Fibroblast of pulmonary artery (primary cell): ENCODE results near the gene OSBPL6.
A peak's percentile ranks its signal among the peaks of the same experiment; 100 is the strongest.
"Not testable (repeated sequence)": the region's sequence is repeated elsewhere in the genome, so short reads cannot be mapped to it uniquely, and the experiment has no call there.

Experiments used
- DNase-seq: peaks from one replicate; pipeline ENCODE4 v3.0.0-alpha.2; 2010; ENCODE audit warnings: low read depth
- H3K4me3 ChIP-seq: replicated peaks from 2 replicates; pipeline ENCODE4 v1.5.1; 2011; ENCODE audit warnings: low read depth, mild to moderate bottlenecking, control low read depth, low read length, moderate library complexity
- TF ChIP-seq, protein P1 (sequence below): IDR thresholded peaks from 2 replicates; pipeline ENCODE4 v1.5.1; 2011; ENCODE audit warnings: mild to moderate bottlenecking, control low read depth, low read length, inconsistent platforms; ENCODE audit errors: missing control alignments

Gene OSBPL6

GRCh38 chr2:178412047-178412446 is 217.7 kb downstream of the OSBPL6 start:
- H3K4me3 ChIP-seq = no peak overlapping the region
- no peak for DNase-seq
- TF ChIP-seq, protein P1, sequence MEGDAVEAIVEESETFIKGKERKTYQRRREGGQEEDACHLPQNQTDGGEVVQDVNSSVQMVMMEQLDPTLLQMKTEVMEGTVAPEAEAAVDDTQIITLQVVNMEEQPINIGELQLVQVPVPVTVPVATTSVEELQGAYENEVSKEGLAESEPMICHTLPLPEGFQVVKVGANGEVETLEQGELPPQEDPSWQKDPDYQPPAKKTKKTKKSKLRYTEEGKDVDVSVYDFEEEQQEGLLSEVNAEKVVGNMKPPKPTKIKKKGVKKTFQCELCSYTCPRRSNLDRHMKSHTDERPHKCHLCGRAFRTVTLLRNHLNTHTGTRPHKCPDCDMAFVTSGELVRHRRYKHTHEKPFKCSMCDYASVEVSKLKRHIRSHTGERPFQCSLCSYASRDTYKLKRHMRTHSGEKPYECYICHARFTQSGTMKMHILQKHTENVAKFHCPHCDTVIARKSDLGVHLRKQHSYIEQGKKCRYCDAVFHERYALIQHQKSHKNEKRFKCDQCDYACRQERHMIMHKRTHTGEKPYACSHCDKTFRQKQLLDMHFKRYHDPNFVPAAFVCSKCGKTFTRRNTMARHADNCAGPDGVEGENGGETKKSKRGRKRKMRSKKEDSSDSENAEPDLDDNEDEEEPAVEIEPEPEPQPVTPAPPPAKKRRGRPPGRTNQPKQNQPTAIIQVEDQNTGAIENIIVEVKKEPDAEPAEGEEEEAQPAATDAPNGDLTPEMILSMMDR = no peak

- H3K4me3 ChIP-seq, DNase-seq: not testable (repeated sequence)
Observed at GRCh38 chr2:178412453-178412852, 218.1 kb downstream of the OSBPL6 start.

DNA sequence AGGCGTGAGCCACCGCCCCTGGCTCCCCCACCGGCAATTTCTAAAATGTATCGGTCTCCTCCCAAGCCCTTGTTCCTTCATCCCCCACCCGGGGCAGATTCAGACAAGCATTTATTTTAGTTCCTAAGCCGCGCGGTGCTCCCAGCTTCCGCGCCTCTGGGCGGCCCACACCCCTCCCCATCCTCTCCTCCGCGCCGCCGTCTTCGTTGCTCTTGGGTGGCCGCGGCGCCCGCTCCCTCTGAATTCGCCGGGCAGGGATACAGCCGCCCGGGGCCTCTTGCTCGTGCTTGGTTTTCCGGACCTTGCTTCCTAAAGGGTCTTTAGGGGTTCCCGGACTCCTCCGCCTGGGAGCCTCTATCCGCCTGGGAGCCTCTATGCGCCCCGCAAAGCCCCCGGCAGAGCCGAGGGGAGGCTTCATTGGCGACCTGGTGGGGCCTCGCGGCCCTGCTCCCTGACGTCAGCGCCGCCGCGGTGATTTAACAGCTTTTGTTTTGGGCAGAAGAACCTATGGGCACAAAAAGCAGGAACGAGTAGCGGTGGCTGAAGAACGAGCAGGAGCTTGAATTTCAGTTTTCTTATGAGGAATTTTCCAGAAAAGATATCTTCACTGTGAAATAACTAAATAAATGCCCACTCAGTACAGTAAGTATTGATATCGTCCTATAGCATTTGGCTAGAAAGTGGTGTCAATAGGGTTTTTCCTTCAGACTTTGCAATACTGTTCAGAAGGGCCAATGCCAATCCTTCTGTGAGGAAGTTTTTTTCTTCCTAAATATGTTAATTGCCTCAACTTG is 219.4 kb downstream of the OSBPL6 start:
- TF ChIP-seq, protein P1 = no peak
- DNase-seq = peak; percentile 78
- peak overlapping the region; percentile 66 for H3K4me3 ChIP-seq

- peak; percentile 96 for DNase-seq
- H3K4me3 ChIP-seq = peak overlapping the region; percentile 66
- TF ChIP-seq, protein P1 = peak; percentile 96
Observed at GRCh38 chr2:178414266-178415247, 220.2 kb downstream of the OSBPL6 start.

DNA sequence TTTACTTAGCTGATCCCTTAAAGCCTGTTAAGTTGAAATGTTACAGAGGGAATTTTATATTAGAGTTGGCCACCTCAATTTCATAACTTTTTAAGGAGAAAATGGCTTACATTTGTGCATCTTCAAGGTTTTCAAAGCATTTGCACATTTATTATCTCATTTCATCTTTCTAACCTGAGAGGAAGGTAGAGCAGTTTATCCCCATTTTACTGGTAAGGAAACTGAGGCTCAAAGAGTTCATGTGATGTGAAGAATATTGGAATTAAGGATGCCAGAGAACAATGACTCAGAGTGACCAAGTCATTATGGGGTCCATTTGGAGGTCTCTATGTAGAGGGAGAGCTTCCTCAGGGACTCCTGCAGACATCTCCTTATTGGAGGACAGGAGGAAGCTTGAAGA is 221.7 kb downstream of the OSBPL6 start:
- no peak overlapping the region for H3K4me3 ChIP-seq
- TF ChIP-seq, protein P1 = no peak
- no peak for DNase-seq

DNA sequence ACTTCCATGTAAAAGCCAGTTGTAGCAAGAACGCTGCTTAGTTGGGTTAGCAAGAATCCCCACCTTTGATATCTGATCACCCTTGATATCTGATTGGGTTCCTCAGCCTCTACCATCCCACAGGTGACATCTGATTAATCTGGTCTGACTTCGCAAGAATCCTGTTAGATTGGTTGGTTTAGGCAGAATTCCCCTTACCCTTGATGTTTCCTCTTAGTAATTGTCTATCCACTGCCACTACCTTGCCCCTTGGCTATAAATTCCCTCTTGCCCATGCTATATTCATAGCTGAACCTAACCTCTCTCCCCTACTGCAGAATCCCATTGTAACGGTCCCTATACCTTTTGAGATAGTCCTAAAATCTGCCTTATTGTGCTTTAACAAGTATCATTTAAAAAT is 223.6 kb downstream of the OSBPL6 start:
- no peak overlapping the region for H3K4me3 ChIP-seq
- TF ChIP-seq, protein P1 = no peak
- DNase-seq = no peak

DNA sequence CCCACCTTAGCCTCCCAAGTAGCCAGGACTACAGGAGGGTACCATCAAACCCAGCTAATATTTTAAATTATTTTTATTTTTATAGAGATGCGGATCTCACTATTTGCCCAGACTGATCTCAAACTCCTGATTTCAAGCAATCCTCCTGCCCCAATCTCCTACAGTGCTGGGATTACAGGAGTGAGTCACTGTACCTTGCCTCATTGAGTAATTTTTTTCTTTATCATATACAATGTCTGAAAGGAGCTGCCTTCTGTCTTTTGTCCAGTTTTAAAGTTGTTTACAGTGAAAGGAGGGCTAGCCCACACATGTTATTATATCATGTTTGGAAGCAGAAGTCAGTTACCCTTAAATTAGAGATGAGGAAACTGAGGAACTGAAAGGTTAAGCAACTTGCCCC is 224.1 kb downstream of the OSBPL6 start:
- TF ChIP-seq, protein P1 = no peak
- H3K4me3 ChIP-seq = no peak overlapping the region
- peak; percentile 50 for DNase-seq
